Measurements from ENCODE around the gene TOX2.
A peak's percentile ranks its signal among the peaks of the same experiment; 100 is the strongest.

TOX2 gene

GRCh38 chr20:43960231-43960630, 45.6 kb downstream of the TOX2 start:
- DNase-seq: no peak

GRCh38 chr20:43961116-43961515, 46.5 kb downstream of the TOX2 start:
- DNase-seq: no peak

DNA sequence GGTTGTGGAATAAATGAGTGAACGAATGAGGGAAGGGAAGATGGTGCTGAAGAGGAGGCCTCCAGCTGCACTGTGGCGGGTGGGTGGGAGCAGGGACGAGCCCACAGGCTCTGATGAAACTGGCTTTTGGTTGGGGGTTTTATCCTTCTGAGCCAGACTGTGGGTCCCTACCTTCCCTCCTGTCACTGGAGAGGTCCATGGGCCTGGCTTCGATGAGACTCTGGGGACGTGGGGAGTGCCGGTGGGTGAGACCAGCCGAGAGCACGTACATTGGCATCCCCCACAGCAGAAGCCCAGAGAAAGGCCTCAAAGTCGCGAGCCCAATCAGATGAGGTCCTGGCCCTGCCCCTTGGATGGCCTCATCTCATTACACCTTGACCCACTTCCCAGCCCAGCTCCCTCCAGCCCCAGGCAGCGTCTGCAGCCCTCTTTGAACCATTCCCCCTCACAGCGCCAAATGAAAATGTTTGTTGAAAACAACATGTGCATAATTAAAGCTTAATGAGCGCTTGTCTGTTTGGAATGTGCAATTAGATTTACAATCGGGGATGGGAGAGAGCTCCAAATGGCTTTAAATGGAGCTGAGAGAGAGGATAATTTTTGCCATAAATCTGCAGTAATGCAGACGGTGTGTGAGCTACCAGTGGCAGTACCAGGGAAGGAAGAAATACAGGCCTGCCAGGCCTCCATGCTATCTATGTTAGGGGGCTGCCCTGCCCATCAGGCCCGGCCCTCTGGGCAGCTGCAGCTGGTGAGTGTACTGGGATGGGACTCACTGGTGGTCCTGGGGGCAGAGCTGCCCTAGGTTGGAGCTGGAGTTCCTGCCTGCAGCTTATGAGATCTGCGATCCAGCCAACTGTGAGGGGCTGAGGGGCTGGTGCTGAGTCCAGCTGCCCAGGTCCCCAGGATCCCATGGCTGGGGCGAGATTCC, 47.2 kb downstream of the TOX2 start:
- no peak for DNase-seq

GRCh38 chr20:43962530-43962929, 47.9 kb downstream of the TOX2 start:
- DNase-seq: no peak

- no peak for DNase-seq
Measured at GRCh38 chr20:43963233-43963632, 48.6 kb downstream of the TOX2 start.

DNA sequence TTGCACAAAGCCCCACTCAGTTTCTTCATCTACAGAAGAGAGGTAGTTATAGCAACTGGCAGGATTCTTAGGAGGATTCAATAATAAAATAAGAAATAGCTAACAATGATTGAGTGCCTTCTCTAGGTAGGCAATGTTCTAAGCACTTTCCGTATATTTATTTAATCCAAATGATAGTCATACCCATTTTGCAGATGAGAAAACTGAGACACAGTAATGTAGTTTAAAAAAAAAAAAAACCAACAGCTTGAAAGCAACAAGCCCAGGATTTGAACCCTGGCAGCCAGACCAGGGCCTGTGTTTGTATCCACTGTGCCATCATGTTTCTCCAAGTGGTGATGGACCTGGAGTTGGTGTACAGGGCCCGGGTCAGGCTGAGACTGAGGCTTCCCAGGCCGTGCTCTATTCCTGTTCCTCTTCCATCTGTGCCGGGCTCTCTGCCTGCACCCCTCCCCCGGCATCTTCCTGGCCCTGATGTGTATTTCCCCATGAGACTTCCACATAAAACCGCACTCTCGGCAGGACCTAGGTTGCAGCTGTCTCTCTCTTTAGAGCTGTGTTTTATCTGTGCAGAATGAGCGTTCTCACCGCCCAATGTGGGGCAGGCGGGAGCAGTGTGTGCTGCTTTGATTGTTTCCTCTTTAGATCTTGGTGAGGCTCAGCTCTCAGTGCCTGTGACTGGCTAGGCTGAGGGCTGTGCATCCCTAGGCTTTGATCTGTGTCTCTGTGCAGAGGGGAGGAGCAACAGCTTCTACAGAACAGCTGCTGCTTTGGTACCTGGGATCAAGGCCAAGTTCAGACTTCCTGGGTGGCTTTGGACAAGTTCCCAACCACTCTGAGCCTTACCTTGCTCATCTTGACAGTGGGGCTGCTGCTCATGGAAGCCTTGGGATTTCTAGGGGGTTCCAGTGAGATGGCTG, 49.5 kb downstream of the TOX2 start:
- peak; percentile 35 for DNase-seq

DNA sequence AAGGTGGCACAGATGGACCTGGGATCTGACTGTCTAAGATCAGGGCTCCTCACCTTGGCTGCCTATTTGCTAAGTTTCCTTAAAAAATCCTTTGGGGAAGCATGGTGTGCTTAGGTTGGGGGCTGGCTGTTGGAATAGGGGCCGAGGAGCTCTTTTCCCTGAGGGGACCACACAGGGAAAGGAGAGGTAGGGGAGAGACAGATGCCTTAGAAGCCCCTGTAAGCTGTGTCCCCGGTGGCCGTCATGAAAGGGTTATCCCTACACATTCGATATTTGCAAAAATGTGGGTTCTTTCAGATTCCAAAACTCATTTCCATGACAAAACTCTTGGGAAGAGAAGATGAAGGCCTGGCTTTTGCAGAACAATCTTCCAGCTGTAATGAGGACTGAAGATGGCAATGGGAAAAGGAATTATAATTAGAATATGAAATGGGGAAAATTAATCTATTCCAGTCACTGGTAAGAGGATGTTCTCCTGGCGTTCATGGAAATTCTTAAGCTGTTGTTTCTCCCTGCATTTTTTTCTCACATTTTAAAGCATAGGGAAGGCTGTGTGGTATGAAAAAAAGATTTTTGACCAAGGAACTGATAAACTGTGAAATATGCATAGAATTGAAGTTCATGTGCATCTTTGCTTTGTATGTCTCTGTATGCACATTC, 53.8 kb downstream of the TOX2 start:
- no peak for DNase-seq

DNA sequence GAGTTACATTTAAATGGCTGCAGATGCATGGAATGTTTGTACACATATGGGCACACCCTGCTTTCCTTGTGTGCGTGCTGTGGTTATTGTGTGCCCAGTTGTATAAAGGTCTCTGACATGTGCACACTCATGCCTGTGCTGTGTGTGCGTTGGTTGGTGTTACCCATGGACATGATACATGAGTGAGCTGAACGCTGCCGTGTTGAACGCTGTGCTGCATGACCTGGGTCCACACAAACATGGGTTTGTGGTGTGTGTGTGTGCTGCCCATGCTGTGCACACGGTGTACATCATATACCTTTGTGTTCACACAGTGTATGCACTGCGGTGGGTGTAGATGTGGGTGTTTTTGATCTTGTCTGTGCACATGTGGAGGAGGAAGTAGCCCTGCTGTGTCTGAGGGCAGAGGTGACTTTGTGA, 54.4 kb downstream of the TOX2 start:
- DNase-seq: no peak

- no peak for DNase-seq
Measured at GRCh38 chr20:43969501-43970182, 55.0 kb downstream of the TOX2 start.

- DNase-seq: no peak
Measured at GRCh38 chr20:43971267-43971666, 56.6 kb downstream of the TOX2 start.

DNA sequence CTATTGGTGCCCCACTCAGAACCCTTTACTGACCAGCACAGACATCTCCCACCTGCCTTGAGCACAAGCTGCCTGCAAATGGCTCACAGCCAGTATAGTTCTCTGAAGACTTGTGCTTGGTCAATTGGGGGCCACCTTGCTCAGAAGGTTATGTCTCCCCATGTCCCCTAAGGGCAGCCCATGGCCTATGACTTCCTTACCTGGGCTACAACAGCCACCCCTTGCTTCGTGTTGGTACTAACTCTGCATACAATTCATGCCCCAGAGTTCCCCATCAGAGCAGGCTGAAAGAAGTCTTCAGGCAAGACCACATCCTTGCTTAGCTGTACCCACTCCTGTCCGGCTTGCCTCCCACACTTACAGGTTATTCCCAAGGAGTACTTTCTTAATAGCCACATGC, 57.4 kb downstream of the TOX2 start:
- DNase-seq: no peak

DNA sequence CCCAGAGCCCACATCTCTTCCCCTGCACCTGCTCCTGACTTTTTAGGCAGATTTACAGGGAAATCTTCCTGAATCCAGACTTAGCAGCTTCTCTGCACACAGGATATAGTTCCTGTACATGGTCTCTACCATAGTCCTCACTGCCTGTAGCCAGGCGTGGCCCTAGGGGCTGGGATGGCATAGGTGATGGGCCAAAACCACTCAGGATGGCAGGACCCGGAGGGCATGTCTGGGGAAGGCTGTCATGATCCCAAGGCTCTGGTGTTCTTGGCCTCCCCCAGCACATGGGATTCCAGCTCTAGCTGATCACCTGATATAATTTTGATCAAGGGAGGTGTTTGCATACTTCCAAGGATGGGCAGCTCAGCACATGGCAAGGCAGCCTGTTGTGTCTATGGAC, 58.0 kb downstream of the TOX2 start:
- no peak for DNase-seq

DNA sequence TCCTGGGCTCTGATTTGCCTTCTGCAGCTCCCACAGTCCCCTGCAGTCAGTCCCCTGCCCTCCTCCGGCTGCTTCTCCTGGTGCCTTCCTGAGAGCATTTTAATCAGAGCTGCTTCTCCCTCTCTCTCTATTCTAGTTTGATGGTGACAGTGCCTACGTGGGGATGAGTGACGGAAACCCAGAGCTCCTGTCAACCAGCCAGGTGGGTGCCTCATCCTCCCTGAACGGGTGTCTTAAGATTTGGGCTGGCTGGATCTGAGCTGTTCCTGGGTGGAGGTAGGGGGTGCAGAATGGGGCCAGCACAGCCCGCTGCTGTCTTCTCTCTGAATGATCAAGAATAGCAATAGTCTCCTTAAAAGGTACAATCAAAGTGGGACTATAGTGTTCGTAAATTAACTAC, 58.6 kb downstream of the TOX2 start:
- DNase-seq: no peak

DNA sequence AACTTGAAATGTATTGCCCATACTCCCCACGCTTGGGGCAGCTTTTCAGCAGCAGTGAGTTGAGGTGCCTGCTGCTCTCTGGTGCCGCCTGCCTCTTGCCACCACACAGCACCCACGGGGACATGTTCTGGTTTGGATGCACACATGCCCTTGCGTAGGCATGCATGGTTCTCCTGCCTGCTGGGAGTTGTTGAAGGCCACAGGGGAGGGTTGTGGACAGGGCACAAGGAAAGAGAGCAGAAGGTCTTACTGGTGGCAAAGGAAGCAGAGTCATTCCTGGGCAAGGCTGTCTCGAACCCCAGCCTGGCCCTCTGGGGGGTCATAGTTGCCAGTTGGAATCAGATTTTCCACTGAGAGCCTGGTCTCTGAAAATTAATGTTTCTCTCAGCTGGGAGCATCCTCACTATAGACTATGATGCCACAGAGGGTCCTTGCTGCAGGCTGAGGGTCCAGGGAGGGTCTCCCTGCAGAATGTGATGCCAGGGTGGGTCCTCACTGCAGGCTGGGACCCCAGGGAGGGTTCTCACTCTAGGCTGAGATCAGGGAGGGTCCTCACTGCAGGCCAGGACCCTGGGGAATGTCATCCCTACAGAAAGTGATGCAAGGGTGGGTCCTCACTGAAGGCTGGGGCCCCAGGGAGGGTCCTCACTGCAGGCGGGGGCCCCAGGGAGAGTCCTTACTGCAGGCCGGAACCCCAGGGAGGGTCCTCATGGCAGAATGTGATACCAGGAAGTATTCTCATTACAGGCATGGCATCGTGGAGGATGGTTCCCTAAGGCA, 59.2 kb downstream of the TOX2 start:
- DNase-seq: no peak

DNA sequence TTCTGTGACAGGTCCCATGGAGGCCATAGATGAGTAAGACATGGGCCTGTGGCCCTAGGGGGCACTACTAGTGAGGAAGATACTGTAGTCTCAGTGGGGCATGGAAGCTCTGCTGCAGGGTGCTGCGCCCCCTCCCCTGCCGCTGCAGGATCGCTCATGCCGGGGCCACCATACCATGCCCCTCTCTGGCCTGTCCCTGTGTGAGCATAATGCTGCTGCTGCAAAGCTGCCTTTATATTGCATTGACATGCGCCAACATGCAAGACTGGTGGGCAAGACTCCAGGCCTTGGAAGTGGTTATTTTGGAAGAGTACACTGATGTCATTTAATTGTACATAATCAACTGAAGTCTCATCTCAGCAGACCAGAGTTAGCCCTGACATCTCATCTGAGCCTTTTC, 60.0 kb downstream of the TOX2 start:
- DNase-seq: no peak

- DNase-seq: no peak
Measured at GRCh38 chr20:43975096-43975768, 60.6 kb downstream of the TOX2 start.

DNA sequence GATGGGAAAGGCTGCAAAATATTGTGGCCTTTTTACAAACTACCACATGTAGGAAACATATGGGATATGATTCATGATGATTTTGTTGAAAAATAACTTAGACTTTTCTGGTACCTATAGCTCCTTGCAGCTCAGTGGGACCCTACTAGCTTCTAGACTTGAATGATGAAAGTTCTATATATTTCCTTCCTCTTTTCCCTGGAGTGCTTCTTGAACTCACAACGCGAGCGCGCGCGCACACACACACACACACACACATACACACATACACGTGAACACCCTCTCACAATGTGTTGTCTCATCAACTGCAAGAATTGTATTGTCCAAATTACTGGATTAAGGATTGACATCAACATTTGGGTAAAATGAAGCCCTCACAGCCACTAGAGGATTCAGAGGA, 61.9 kb downstream of the TOX2 start:
- peak; percentile 34 for DNase-seq

DNA sequence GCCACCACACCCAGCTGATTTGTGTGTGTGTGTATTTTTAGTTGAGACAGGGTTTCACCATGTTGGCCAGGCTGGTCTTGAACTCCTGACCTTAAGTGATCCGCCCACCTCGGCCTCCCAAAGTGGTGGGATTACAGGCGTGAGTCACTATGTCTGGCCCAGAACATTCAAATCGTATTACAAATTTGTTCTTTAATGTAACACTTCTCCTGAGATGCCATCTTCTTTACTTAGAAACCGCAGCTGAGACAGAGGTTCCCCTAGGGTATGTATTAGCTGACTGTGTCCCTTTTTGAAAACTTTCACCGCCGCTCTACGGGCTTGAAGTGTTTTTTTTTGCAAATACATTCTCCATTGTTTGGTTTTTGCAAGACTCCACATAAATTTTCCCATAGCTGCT, 62.6 kb downstream of the TOX2 start:
- DNase-seq: no peak

- DNase-seq: no peak
Measured at GRCh38 chr20:43977962-43978361, 63.3 kb downstream of the TOX2 start.

GRCh38 chr20:43979576-43980105, 65.0 kb downstream of the TOX2 start:
- peak; percentile 35 for DNase-seq

GRCh38 chr20:43981540-43981939, 66.9 kb downstream of the TOX2 start:
- DNase-seq: peak; percentile 27
